PC-3 (cell line): ENCODE measurements around the gene CARD11. TPM values are rescaled to one million over a fixed set of nuclear protein-coding genes. Genes with fewer than 3 reads are reported as not detected.

ENCODE experiments used
- ATAC-seq: fragments of 200-7000 bp; cut with Tn5 transposase; 2 replicates; pipeline ENCODE4 v1.9.1; 2020; ENCODE audit warnings: mild to moderate bottlenecking, moderate library complexity
- BruUV-seq: library from RNA; stranded (reverse); fragments of 400-500 nt; replicated peaks from 2 replicates; lab custom pipeline; 2021; lab: Mats Ljungman, UMichigan
- CTCF ChIA-PET: fragments of 300-600 bp; sonication (Branson Sonifier 250); formaldehyde crosslinking; loops from one replicate; lab custom pipeline; 2022; ENCODE audit warnings: antibody characterized with exemption; lab: Charles Lee
- POLR2A ChIA-PET: fragments of 300-600 bp; sonication (Branson Sonifier 250); formaldehyde crosslinking; loops from one replicate; lab custom pipeline; 2022; ENCODE audit warnings: antibody characterized with exemption; ENCODE audit not compliant: unreplicated experiment; lab: Charles Lee
- DNase-seq: peaks from one replicate; pipeline ENCODE4 v3.0.0-alpha.2; 2015
- H2AFZ ChIP-seq: fragments of 300-600 bp; sonication (generic); 2 replicates; pipeline ENCODE4 v1.6.0; 2016; ENCODE audit warnings: antibody characterized with exemption, low read length
- H3F3A ChIP-seq: fragments of 300-600 bp; sonication (generic); one replicate; pipeline ENCODE4 v1.6.0; 2017; ENCODE audit warnings: antibody characterized with exemption, low read length, control low read depth, mild to moderate bottlenecking; ENCODE audit not compliant: unreplicated experiment
- H3K27ac ChIP-seq: fragments of 300-600 bp; sonication (generic); 2 replicates; pipeline ENCODE4 v1.5.1; 2016; ENCODE audit warnings: mild to moderate bottlenecking, low read length
- H3K27me3 ChIP-seq: fragments of 300-600 bp; sonication (generic); 2 replicates; pipeline ENCODE4 v1.6.1; 2016; ENCODE audit warnings: low read length, mixed read lengths
- H3K36me3 ChIP-seq: fragments of 300-600 bp; sonication (generic); 2 replicates; pipeline ENCODE4 v1.6.1; 2016; ENCODE audit warnings: low read depth, mixed run types, low read length, mixed read lengths
- H3K4me1 ChIP-seq: fragments of 300-600 bp; sonication (generic); 2 replicates; pipeline ENCODE4 v1.5.1; 2016; ENCODE audit warnings: low read length; ENCODE audit not compliant: insufficient read depth
- H3K4me2 ChIP-seq: fragments of 300-600 bp; sonication (generic); 2 replicates; pipeline ENCODE4 v1.6.0; 2016; ENCODE audit warnings: low read length
- H3K4me3 ChIP-seq: fragments of 300-600 bp; sonication (generic); 2 replicates; pipeline ENCODE4 v1.5.1; 2016; ENCODE audit warnings: mild to moderate bottlenecking, low read length, mixed read lengths
- H3K79me2 ChIP-seq: fragments of 300-600 bp; sonication (generic); 2 replicates; pipeline ENCODE4 v1.6.1; 2017; ENCODE audit warnings: low read length, mixed read lengths
- H3K9ac ChIP-seq: fragments of 300-600 bp; sonication (generic); 2 replicates; pipeline ENCODE4 v1.6.0; 2016; ENCODE audit warnings: mild to moderate bottlenecking, low read length
- H3K9me2 ChIP-seq: fragments of 300-600 bp; sonication (generic); replicated peaks from 2 replicates; pipeline ENCODE4 v1.6.1; 2016; ENCODE audit warnings: mixed run types, low read length, mixed read lengths
- H3K9me3 ChIP-seq: fragments of 300-600 bp; sonication (generic); 2 replicates; pipeline ENCODE4 v1.6.1; 2016; ENCODE audit warnings: low read length, mixed read lengths
- H4K20me1 ChIP-seq: fragments of 300-600 bp; sonication (generic); 2 replicates; pipeline ENCODE4 v1.6.1; 2016; ENCODE audit warnings: low read length, mixed read lengths
- EZH2 ChIP-seq: fragments of 300-600 bp; sonication (generic); IDR thresholded peaks from one replicate; pipeline ENCODE4 v1.6.1; 2017; ENCODE audit warnings: antibody characterized with exemption, mild to moderate bottlenecking, low read length; ENCODE audit not compliant: unreplicated experiment
- EZH2phosphoT487 ChIP-seq: fragments of 300-600 bp; sonication (generic); IDR thresholded peaks from 2 replicates; pipeline ENCODE4 v1.6.1; 2018; ENCODE audit warnings: mild to moderate bottlenecking, antibody characterized with exemption, low read length, borderline replicate concordance
- intact Hi-C: fragments of 100-400 bp; cut with micrococcal nuclease; formaldehyde crosslinking; loops from 2 replicates; pipeline ENCODE4 v1.9.0; 2023
- total RNA-seq: library from RNA; depleted of rRNA; stranded (reverse); fragments of >200 nt; gene quantifications from 2 replicates; pipeline ENCODE4 v1.2.3, GENCODE V29; 2014
- TF ChIP-seq, protein P1 (sequence below): fragments of 300-600 bp; sonication (generic); conservative IDR thresholded peaks from 2 replicates; pipeline ENCODE4 v1.5.1; 2017; ENCODE audit warnings: antibody characterized with exemption, low read depth, mild to moderate bottlenecking, low read length

CARD11 gene
- total RNA-seq, 1 experiment from 2014 or later, result not detected

DNA sequence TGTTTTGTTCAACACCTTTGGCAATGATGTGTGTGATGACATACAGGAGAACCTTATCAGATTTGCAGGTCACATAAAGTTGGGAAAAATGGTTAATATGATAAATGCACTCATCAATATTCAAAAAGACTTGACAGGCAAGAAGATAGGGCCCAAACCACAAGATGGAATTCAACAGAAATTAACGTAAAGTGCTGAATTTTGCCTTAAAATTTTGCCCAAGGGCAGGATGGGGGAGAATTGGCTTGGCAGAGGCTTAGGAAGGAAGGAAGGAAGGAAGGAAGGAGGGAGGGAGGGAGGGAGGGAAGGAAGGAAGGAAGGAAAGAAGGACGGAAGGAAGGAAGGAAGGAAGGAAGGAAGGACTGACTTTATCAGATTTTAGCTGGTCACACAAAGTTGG is 35.3 kb downstream of the CARD11 start:
- Histone ChIP-seq H3K27ac (no peak overlapping the region), H4K20me1 (no peaks in the 10 kb centered on the region), H3K79me2 (no peaks in the 10 kb centered on the region), H3K27me3 (peaks cover 28% of the 10 kb centered on the region), H2AFZ (no peak overlapping the region), H3K9me2 (no peaks in the 10 kb centered on the region), H3K9me3 (no peaks in the 10 kb centered on the region), H3K4me1 (no peaks in the 10 kb centered on the region), H3K4me3 (no peak overlapping the region), H3K4me2 (no peak overlapping the region), H3K9ac (no peak overlapping the region), H3K36me3 (no peaks in the 10 kb centered on the region), H3F3A (no peaks in the 10 kb centered on the region)
- DNase-seq, result no peak
- no peak for TF ChIP-seq EZH2phosphoT487
- no peak for TF ChIP-seq EZH2
- TF ChIP-seq, protein P1, sequence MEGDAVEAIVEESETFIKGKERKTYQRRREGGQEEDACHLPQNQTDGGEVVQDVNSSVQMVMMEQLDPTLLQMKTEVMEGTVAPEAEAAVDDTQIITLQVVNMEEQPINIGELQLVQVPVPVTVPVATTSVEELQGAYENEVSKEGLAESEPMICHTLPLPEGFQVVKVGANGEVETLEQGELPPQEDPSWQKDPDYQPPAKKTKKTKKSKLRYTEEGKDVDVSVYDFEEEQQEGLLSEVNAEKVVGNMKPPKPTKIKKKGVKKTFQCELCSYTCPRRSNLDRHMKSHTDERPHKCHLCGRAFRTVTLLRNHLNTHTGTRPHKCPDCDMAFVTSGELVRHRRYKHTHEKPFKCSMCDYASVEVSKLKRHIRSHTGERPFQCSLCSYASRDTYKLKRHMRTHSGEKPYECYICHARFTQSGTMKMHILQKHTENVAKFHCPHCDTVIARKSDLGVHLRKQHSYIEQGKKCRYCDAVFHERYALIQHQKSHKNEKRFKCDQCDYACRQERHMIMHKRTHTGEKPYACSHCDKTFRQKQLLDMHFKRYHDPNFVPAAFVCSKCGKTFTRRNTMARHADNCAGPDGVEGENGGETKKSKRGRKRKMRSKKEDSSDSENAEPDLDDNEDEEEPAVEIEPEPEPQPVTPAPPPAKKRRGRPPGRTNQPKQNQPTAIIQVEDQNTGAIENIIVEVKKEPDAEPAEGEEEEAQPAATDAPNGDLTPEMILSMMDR, result no peak
- no TSS peak for BruUV-seq
- CTCF ChIA-PET, result no interaction called here
- no peak for ATAC-seq
- POLR2A ChIA-PET, result interaction anchor here (0.5 kb wide), 1 partner anchor 651 kb away, joined by 3 read pairs; no protein-coding TSS in a partner anchor
- intact Hi-C loops, result no loop called here

DNA sequence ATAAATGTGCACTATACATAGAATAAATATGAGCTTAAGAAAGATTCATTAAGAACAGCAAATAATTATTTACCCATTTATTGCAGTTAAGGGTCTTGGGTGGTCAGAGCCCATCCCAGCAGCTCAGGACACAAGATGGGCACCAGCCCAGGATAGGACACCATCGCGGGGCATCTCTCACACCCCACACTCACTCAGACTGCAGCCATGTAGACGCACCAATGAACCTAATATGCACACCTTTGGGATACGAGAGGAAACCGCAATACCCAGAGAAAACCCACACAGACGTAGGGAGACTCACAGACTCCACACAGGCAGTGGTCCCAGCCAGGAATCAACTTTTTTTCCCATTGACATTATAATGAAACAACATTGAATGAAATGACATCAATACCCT is 36.0 kb downstream of the CARD11 start:
- no peak for ATAC-seq
- CTCF ChIA-PET, result no interaction called here
- no TSS peak for BruUV-seq

DNA sequence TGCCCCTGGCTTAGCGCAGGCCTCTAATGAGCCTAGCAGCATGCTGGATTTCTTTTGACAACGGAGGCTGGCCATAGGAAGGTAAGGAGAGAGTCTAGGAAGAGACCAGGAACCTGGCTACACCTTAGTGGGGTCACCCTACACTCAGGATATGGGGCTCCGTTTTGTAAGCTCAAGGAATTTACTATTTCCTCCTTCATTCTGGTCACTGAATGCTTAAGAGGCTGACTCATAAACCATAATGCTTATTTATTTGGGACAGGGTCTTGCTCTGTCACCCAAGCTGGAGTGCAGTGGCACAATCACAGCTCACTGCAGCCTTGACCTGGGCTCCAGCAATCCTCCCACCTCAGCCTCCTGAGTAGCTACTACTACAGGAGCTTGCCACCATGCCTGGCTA is 38.4 kb downstream of the CARD11 start:
- intact Hi-C loops, result no loop called here
- no peak for ATAC-seq

More for the DNA sequence above, 36.0 kb downstream of the CARD11 start:
- H3F3A ChIP-seq, result no peaks in the 10 kb centered on the region
- no peak overlapping the region for H3K4me2 ChIP-seq
- H3K36me3 ChIP-seq, result no peaks in the 10 kb centered on the region
- TF ChIP-seq EZH2, result no peak
- no peak for TF ChIP-seq EZH2phosphoT487
- TF ChIP-seq, protein P1, result no peak
- no peak for DNase-seq
- H3K9me3 ChIP-seq, result no peaks in the 10 kb centered on the region
- H3K27me3 ChIP-seq, result peaks cover 28% of the 10 kb centered on the region
- H3K9ac ChIP-seq, result no peak overlapping the region
- no peaks in the 10 kb centered on the region for H3K79me2 ChIP-seq
- H3K9me2 ChIP-seq, result no peaks in the 10 kb centered on the region
- H2AFZ ChIP-seq, result no peak overlapping the region
- H4K20me1 ChIP-seq, result no peaks in the 10 kb centered on the region
- no peak overlapping the region for H3K27ac ChIP-seq
- H3K4me3 ChIP-seq, result no peak overlapping the region
- POLR2A ChIA-PET, result no interaction called here
- intact Hi-C loops, result no loop called here
- H3K4me1 ChIP-seq, result no peaks in the 10 kb centered on the region

More for the DNA sequence above, 38.4 kb downstream of the CARD11 start:
- H3K9me2 ChIP-seq, result no peaks in the 10 kb centered on the region
- H3K79me2 ChIP-seq, result no peaks in the 10 kb centered on the region
- TF ChIP-seq, protein P1, result no peak
- no peak for TF ChIP-seq EZH2
- TF ChIP-seq EZH2phosphoT487, result no peak
- no peaks in the 10 kb centered on the region for H3F3A ChIP-seq
- H3K27me3 ChIP-seq, result peaks cover 11% of the 10 kb centered on the region
- H3K4me3 ChIP-seq, result no peak overlapping the region
- ChIA-PET CTCF (no interaction called here), POLR2A (no interaction called here)
- no TSS peak for BruUV-seq
- no peak overlapping the region for H3K27ac ChIP-seq
- no peak overlapping the region for H3K4me2 ChIP-seq
- H3K36me3 ChIP-seq, result no peaks in the 10 kb centered on the region
- no peaks in the 10 kb centered on the region for H4K20me1 ChIP-seq
- no peak overlapping the region for H2AFZ ChIP-seq
- H3K9me3 ChIP-seq, result no peaks in the 10 kb centered on the region
- DNase-seq, result peak; percentile 19
- H3K9ac ChIP-seq, result no peak overlapping the region
- no peaks in the 10 kb centered on the region for H3K4me1 ChIP-seq
